ENCODE results near the gene ASTN1. TPM values are rescaled to one million over a fixed set of nuclear protein-coding genes. Genes with fewer than 3 reads are reported as not detected.

ASTN1 gene
- total and polyA plus RNA-seq, 2 experiments from 2014 or later, result 9.3 to 34.2 TPM

GRCh38 chr1:176820391-176821031, 344.0 kb downstream of the ASTN1 start:
- Histone ChIP-seq H3K36me3 (no peaks in the 10 kb centered on the region), H3K4me1 (ENCODE audit: low read depth) (peaks cover 21% of the 10 kb centered on the region), H3K9me3 (ENCODE audit: low read depth) (no peaks in the 10 kb centered on the region), H3K27me3 (no peaks in the 10 kb centered on the region), H3K27ac (no peak overlapping the region), H3K4me3 (no peak overlapping the region)
- DNase-seq (ENCODE audit: low read depth in 1 of 2, low spot score in 1 of 2), result no peak
- TF ChIP-seq CTCF (IDR thresholded peaks at IDR 0.05; ENCODE audit: low read depth, low read length), result no peak

DNA sequence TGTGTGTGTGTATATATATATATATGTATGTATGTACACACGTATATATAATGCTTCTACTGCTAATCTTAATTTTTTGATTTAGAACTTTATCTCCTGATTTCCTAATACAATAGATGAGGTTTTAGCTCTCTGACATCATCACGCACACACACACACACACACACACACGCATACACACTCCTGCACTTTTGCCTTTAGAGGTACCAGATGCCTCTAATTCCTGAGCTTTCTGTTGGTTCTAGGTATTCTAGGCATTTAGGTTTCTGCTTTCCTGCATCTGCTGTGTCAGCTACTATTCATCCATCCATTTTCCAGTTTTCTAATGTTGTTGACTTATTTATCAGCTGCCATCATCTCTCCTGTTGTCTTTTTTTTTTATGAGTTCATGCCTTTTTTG, 348.3 kb downstream of the ASTN1 start:
- TF ChIP-seq CTCF (IDR thresholded peaks at IDR 0.05; ENCODE audit: low read depth, low read length), result no peak
- peak overlapping the region; percentile 67 for H3K27ac ChIP-seq
- no peaks in the 10 kb centered on the region for H3K36me3 ChIP-seq
- H3K27me3 ChIP-seq, result no peaks in the 10 kb centered on the region
- no peaks in the 10 kb centered on the region for H3K9me3 ChIP-seq (ENCODE audit: low read depth)
- no peak overlapping the region for H3K4me3 ChIP-seq
- no peak for DNase-seq (ENCODE audit: low read depth in 1 of 2, low spot score in 1 of 2)
- peaks cover 33% of the 10 kb centered on the region for H3K4me1 ChIP-seq (ENCODE audit: low read depth)

- no peak for DNase-seq (ENCODE audit: low read depth in 1 of 2, low spot score in 1 of 2)
- H3K9me3 ChIP-seq (ENCODE audit: low read depth), result no peaks in the 10 kb centered on the region
- peaks cover 33% of the 10 kb centered on the region for H3K4me1 ChIP-seq (ENCODE audit: low read depth)
- no peaks in the 10 kb centered on the region for H3K27me3 ChIP-seq
- no peak overlapping the region for H3K4me3 ChIP-seq
- H3K36me3 ChIP-seq, result no peaks in the 10 kb centered on the region
- TF ChIP-seq CTCF (IDR thresholded peaks at IDR 0.05; ENCODE audit: low read depth, low read length), result no peak
- no peak overlapping the region for H3K27ac ChIP-seq
Measured at GRCh38 chr1:176815621-176816020, 348.9 kb downstream of the ASTN1 start.

DNA sequence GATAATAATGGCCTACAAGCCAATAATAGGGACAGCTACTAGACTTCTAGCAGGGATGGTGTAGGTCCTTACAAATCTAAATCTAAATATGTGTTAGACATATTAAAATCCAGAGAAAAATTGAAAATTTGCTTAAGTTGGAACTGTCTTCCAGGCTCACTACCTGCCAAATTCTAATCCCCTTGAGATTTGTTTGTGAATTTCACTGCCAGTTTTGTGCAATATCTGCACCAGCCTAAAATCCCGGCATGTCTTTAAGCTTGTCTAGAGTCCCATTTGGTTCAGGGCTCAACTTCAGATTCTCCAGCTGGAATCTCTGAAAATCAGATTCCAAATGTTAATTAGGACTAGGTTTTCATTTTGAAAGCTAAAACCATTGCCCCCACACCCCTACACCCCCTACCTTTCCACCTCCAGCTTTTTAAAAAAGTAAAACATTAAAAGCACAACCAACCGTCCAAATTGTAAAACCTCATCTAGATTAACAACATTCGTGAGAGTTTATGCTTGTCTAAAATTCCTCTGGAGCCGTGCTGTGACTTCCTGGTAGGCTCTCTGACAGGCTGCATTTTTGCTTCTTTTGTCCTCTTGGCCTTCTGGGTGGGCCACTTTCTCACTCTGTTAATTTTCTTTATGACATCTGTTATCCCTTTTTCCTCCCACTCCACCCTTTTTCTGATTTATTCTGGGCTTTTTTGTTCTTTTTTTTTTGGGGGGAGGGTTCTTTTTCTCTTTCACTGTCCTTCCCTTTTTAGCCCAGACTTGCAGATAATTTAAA, 352.8 kb downstream of the ASTN1 start:
- H3K27me3 ChIP-seq, result no peaks in the 10 kb centered on the region
- H3K4me3 ChIP-seq, result no peak overlapping the region
- TF ChIP-seq CTCF (IDR thresholded peaks at IDR 0.05; ENCODE audit: low read depth, low read length), result no peak
- H3K36me3 ChIP-seq, result no peaks in the 10 kb centered on the region
- H3K4me1 ChIP-seq (ENCODE audit: low read depth), result peaks cover 17% of the 10 kb centered on the region
- H3K9me3 ChIP-seq (ENCODE audit: low read depth), result no peaks in the 10 kb centered on the region
- DNase-seq (ENCODE audit: low read depth in 1 of 2, low spot score in 1 of 2), result no peak
- H3K27ac ChIP-seq, result no peak overlapping the region

- H3K4me1 ChIP-seq (ENCODE audit: low read depth), result peaks cover 16% of the 10 kb centered on the region
- H3K4me3 ChIP-seq, result no peak overlapping the region
- no peaks in the 10 kb centered on the region for H3K36me3 ChIP-seq
- no peak for DNase-seq (ENCODE audit: low read depth in 1 of 2, low spot score in 1 of 2)
- TF ChIP-seq CTCF (IDR thresholded peaks at IDR 0.05; ENCODE audit: low read depth, low read length), result no peak
- H3K27ac ChIP-seq, result no peak overlapping the region
- H3K27me3 ChIP-seq, result no peaks in the 10 kb centered on the region
- H3K9me3 ChIP-seq (ENCODE audit: low read depth), result no peaks in the 10 kb centered on the region
Measured at GRCh38 chr1:176809292-176809691, 355.2 kb downstream of the ASTN1 start.

Other genes starting within 250 kb of the ASTN1 start
- gene BRINP2, start 6.2 kb upstream of the ASTN1 start, total RNA-seq, result 8.9 and 20.6 TPM in 2 replicates
- gene BRINP2, start 6.2 kb upstream of the ASTN1 start, polyA plus RNA-seq, result 11.5 and 26.1 TPM in 2 replicates

Data from cardiac muscle cell (in vitro differentiated cells and primary cell).